GM23338 (cell line): ENCODE measurements around the gene TMEM185A. TPM values are rescaled to one million over a fixed set of nuclear protein-coding genes. Genes with fewer than 3 reads are reported as not detected.
A peak's percentile ranks its signal among the peaks of the same experiment; 100 is the strongest.

Experiments
- ATAC-seq: fragments of 200-7000 bp; cut with Tn5 transposase; 3 replicates; pipeline ENCODE4 v1.9.1; 2020
- DNase-seq: peaks from one replicate; pipeline ENCODE4 v3.0.0-alpha.2; 2015; ENCODE audit warnings: low spot score
- H2AFZ ChIP-seq: fragments of 200-600 bp; sonication (generic); 2 replicates; pipeline ENCODE4 v1.8.0; 2016; ENCODE audit warnings: antibody characterized with exemption, mild to moderate bottlenecking, moderate library complexity
- H3F3A ChIP-seq: fragments of 200-600 bp; sonication (generic); replicated peaks from 2 replicates; pipeline ENCODE4 v1.8.0; 2017; ENCODE audit warnings: antibody characterized with exemption, mixed run types, low read depth
- H3K27ac ChIP-seq: fragments of 200-600 bp; sonication (generic); 2 replicates; pipeline ENCODE4 v1.6.1; 2016; ENCODE audit warnings: low read depth
- H3K27me3 ChIP-seq: fragments of 200-600 bp; sonication (generic); 2 replicates; pipeline ENCODE4 v1.8.0; 2016; ENCODE audit warnings: mild to moderate bottlenecking, mixed run types, moderate library complexity; ENCODE audit not compliant: insufficient read depth
- H3K36me3 ChIP-seq: fragments of 200-600 bp; sonication (generic); 2 replicates; pipeline ENCODE4 v1.8.0; 2016; ENCODE audit warnings: mild to moderate bottlenecking; ENCODE audit not compliant: insufficient read depth
- H3K4me1 ChIP-seq: fragments of 200-600 bp; sonication (generic); 2 replicates; pipeline ENCODE4 v1.8.0; 2016; ENCODE audit warnings: mild to moderate bottlenecking, moderate library complexity; ENCODE audit not compliant: insufficient read depth
- H3K4me2 ChIP-seq: fragments of 200-600 bp; sonication (generic); 2 replicates; pipeline ENCODE4 v1.7.1; 2017; ENCODE audit warnings: mixed run types
- H3K4me3 ChIP-seq: fragments of 200-600 bp; sonication (generic); 2 replicates; pipeline ENCODE4 v1.6.1; 2016; ENCODE audit warnings: mixed run types
- H3K79me2 ChIP-seq: fragments of 200-600 bp; sonication (generic); replicated peaks from 2 replicates; pipeline ENCODE4 v1.8.0; 2017; ENCODE audit warnings: mild to moderate bottlenecking; ENCODE audit not compliant: insufficient read depth
- H3K9me2 ChIP-seq: fragments of 200-600 bp; sonication (generic); 2 replicates; pipeline ENCODE4 v1.8.0; 2017; ENCODE audit not compliant: insufficient read depth
- H4K20me1 ChIP-seq: fragments of 200-600 bp; sonication (generic); replicated peaks from 2 replicates; pipeline ENCODE4 v1.8.0; 2017; ENCODE audit warnings: mild to moderate bottlenecking; ENCODE audit not compliant: insufficient read depth
- H3K27ac Mint-ChIP-seq: 2 replicates; pipeline ENCODE4 v1.8.0; 2020; ENCODE audit warnings: inconsistent platforms, mild to moderate bottlenecking, moderate library complexity, mixed read lengths
- H3K27me3 Mint-ChIP-seq: 3 replicates; pipeline ENCODE4 v1.8.0; 2022; ENCODE audit warnings: low read depth, mild to moderate bottlenecking, moderate library complexity, mixed read lengths, inconsistent platforms; ENCODE audit not compliant: insufficient read depth, poor library complexity
- H3K36me3 Mint-ChIP-seq: 3 replicates; pipeline ENCODE4 v1.8.0; 2021; ENCODE audit warnings: low read depth, mild to moderate bottlenecking, inconsistent platforms, moderate library complexity, mixed read lengths
- H3K4me1 Mint-ChIP-seq: 3 replicates; pipeline ENCODE4 v1.8.0; 2020; ENCODE audit warnings: mild to moderate bottlenecking, inconsistent platforms, mixed read lengths
- H3K4me3 Mint-ChIP-seq: 3 replicates; pipeline ENCODE4 v1.8.0; 2021; ENCODE audit warnings: moderate library complexity, mild to moderate bottlenecking, inconsistent platforms, mixed read lengths
- H3K9me3 Mint-ChIP-seq: 3 replicates; pipeline ENCODE4 v1.8.0; 2020; ENCODE audit warnings: moderate library complexity, mild to moderate bottlenecking, inconsistent platforms, mixed read lengths
- CREB1 ChIP-seq: fragments of 250-450 bp; sonication (Bioruptor Pico); IDR thresholded peaks from 2 replicates; pipeline ENCODE4 v1.5.0; 2020; ENCODE audit warnings: low read depth, mild to moderate bottlenecking, moderate library complexity
- CTCF ChIP-seq, 2 experiments: fragments of 200-600 bp in 1 of 2; sonication (generic) in 1 of 2; conservative IDR thresholded peaks; 2 replicates each; pipeline versions ENCODE4 v1.5.1 to v1.6.1; 2016 to 2017; ENCODE audit warnings: antibody characterized with exemption in 2 of 2, low read depth in 2 of 2, mild to moderate bottlenecking in 2 of 2, moderate library complexity in 1 of 2
- ETS1 ChIP-seq: IDR thresholded peaks from 2 replicates; pipeline ENCODE4 v1.6.1; 2016; ENCODE audit warnings: antibody characterized with exemption
- EZH2 ChIP-seq: fragments of 200-600 bp; sonication (generic); IDR thresholded peaks from one replicate; pipeline ENCODE4 v1.8.0; 2017; ENCODE audit warnings: antibody characterized with exemption, mild to moderate bottlenecking, low read depth; ENCODE audit not compliant: unreplicated experiment
- EZH2phosphoT487 ChIP-seq: fragments of 200-600 bp; sonication (generic); IDR thresholded peaks from one replicate; pipeline ENCODE4 v1.8.1; 2018; ENCODE audit warnings: antibody characterized with exemption; ENCODE audit not compliant: unreplicated experiment
- JUNB ChIP-seq: IDR thresholded peaks from one replicate; pipeline ENCODE4 v1.6.1; 2016; ENCODE audit warnings: antibody characterized with exemption; ENCODE audit not compliant: unreplicated experiment
- NANOG ChIP-seq: IDR thresholded peaks from 2 replicates; pipeline ENCODE4 v1.6.1; 2016; ENCODE audit warnings: antibody characterized with exemption, borderline replicate concordance
- POLR2AphosphoS5 ChIP-seq: IDR thresholded peaks from 2 replicates; pipeline ENCODE4 v1.6.1; 2016; ENCODE audit warnings: antibody characterized with exemption, low read depth
- STAT1 ChIP-seq: IDR thresholded peaks from one replicate; pipeline ENCODE4 v1.6.1; 2016; ENCODE audit warnings: antibody characterized with exemption; ENCODE audit not compliant: unreplicated experiment
- ZNF114 ChIP-seq: fragments of 250-450 bp; sonication (Bioruptor Pico); IDR thresholded peaks from 2 replicates; pipeline ENCODE4 v1.5.0; 2020; ENCODE audit warnings: mild to moderate bottlenecking, moderate library complexity
- ZNF331 ChIP-seq: fragments of 250-450 bp; sonication (Bioruptor Pico); IDR thresholded peaks from 2 replicates; pipeline ENCODE4 v1.5.0; 2020; ENCODE audit warnings: low read depth, mild to moderate bottlenecking, moderate library complexity
- polyA plus RNA-seq: library from polyadenylated mRNA; unstranded; fragments of >200 nt; fragmentation: Nextera tagmentation; extraction: Ambion mirVana; gene quantifications from 2 replicates; pipeline ENCODE4 v1.2.1, GENCODE V29; 2016
- total RNA-seq: library from RNA; depleted of rRNA; stranded (reverse); fragments of >200 nt; shearing (Covaris generic); gene quantifications from 2 replicates; pipeline ENCODE4 v1.2.3, GENCODE V29; 2014
- TF ChIP-seq, protein P1 (sequence below): fragments of 250-450 bp; sonication (Bioruptor Pico); IDR thresholded peaks from 2 replicates; pipeline ENCODE4 v1.5.0; 2020; ENCODE audit warnings: mild to moderate bottlenecking, moderate library complexity
- TF ChIP-seq, protein P2 (sequence below): IDR thresholded peaks from one replicate; pipeline ENCODE4 v1.6.1; 2018; ENCODE audit warnings: antibody characterized with exemption; ENCODE audit not compliant: unreplicated experiment

Gene TMEM185A
- total and polyA plus RNA-seq, 2 experiments from 2014 or later: 9.3 to 16.7 TPM

DNA sequence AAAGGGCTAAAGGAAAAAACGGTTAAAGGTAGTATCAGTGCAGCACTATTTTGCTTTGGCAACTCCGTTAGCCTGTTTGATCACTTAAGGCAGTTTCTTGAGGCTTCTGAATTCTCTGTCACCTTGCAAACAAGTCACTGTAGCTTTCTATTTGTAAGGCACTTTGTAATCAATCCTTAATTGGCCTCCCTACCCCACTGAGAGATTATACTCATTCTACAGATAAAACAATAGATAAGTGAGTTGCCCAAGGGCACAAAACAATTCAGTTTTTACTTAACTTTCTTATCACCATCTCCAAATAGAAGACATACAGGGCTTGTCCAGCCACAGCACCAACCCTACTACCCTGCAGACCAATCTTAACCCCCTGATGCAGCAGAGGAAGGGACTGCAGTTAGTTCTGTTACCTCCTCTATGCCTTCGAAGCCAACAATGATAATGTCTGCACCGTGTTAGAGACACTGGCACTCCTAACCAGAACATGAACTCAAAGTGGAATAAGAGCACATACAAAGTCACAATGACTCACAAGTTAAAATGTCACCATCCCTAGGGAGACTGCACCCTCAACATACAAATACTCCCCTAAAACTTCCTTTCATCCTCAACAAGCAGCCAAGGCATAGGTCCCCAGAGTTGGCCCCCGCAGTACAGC is 1.7 kb downstream of the TMEM185A start:
- H3K4me3 ChIP-seq: peak overlapping the region; percentile 65; the same call in 1 of the 2 replicates
- peaks cover 48% of the 10 kb centered on the region for H3K79me2 ChIP-seq
- H3K4me1 Mint-ChIP-seq: peaks cover 40% of the 10 kb centered on the region
- peaks cover 17% of the 10 kb centered on the region; the same call in 1 of the 2 replicates for H3K4me1 ChIP-seq
- H3K9me2 ChIP-seq: no peaks in the 10 kb centered on the region
- H2AFZ ChIP-seq: no peak overlapping the region
- H3K27me3 Mint-ChIP-seq: peaks cover 10% of the 10 kb centered on the region
- H3K27me3 ChIP-seq: peaks cover 11% of the 10 kb centered on the region
- H3K27ac ChIP-seq: no peak overlapping the region
- H3F3A ChIP-seq: no peaks in the 10 kb centered on the region
- no peaks in the 10 kb centered on the region; the same call in 2 of the 3 replicates for H3K9me3 Mint-ChIP-seq
- no peak overlapping the region for H3K27ac Mint-ChIP-seq
- H3K36me3 ChIP-seq: no peaks in the 10 kb centered on the region
- H3K4me3 Mint-ChIP-seq: peak overlapping the region; percentile 94
- TF ChIP-seq EZH2 (no peak), CTCF (conservative IDR thresholded peaks at IDR 0.05; ENCODE audit: low read depth in 2 of 2) (no peak), ETS1 (no peak), JUNB (no peak), ZNF114 (CRISPR knock-in tag) (no peak), ZNF331 (no peak), CREB1 (CRISPR knock-in tag) (no peak), POLR2AphosphoS5 (no peak), STAT1 (no peak), EZH2phosphoT487 (no peak), NANOG (no peak)
- TF ChIP-seq, protein P1, sequence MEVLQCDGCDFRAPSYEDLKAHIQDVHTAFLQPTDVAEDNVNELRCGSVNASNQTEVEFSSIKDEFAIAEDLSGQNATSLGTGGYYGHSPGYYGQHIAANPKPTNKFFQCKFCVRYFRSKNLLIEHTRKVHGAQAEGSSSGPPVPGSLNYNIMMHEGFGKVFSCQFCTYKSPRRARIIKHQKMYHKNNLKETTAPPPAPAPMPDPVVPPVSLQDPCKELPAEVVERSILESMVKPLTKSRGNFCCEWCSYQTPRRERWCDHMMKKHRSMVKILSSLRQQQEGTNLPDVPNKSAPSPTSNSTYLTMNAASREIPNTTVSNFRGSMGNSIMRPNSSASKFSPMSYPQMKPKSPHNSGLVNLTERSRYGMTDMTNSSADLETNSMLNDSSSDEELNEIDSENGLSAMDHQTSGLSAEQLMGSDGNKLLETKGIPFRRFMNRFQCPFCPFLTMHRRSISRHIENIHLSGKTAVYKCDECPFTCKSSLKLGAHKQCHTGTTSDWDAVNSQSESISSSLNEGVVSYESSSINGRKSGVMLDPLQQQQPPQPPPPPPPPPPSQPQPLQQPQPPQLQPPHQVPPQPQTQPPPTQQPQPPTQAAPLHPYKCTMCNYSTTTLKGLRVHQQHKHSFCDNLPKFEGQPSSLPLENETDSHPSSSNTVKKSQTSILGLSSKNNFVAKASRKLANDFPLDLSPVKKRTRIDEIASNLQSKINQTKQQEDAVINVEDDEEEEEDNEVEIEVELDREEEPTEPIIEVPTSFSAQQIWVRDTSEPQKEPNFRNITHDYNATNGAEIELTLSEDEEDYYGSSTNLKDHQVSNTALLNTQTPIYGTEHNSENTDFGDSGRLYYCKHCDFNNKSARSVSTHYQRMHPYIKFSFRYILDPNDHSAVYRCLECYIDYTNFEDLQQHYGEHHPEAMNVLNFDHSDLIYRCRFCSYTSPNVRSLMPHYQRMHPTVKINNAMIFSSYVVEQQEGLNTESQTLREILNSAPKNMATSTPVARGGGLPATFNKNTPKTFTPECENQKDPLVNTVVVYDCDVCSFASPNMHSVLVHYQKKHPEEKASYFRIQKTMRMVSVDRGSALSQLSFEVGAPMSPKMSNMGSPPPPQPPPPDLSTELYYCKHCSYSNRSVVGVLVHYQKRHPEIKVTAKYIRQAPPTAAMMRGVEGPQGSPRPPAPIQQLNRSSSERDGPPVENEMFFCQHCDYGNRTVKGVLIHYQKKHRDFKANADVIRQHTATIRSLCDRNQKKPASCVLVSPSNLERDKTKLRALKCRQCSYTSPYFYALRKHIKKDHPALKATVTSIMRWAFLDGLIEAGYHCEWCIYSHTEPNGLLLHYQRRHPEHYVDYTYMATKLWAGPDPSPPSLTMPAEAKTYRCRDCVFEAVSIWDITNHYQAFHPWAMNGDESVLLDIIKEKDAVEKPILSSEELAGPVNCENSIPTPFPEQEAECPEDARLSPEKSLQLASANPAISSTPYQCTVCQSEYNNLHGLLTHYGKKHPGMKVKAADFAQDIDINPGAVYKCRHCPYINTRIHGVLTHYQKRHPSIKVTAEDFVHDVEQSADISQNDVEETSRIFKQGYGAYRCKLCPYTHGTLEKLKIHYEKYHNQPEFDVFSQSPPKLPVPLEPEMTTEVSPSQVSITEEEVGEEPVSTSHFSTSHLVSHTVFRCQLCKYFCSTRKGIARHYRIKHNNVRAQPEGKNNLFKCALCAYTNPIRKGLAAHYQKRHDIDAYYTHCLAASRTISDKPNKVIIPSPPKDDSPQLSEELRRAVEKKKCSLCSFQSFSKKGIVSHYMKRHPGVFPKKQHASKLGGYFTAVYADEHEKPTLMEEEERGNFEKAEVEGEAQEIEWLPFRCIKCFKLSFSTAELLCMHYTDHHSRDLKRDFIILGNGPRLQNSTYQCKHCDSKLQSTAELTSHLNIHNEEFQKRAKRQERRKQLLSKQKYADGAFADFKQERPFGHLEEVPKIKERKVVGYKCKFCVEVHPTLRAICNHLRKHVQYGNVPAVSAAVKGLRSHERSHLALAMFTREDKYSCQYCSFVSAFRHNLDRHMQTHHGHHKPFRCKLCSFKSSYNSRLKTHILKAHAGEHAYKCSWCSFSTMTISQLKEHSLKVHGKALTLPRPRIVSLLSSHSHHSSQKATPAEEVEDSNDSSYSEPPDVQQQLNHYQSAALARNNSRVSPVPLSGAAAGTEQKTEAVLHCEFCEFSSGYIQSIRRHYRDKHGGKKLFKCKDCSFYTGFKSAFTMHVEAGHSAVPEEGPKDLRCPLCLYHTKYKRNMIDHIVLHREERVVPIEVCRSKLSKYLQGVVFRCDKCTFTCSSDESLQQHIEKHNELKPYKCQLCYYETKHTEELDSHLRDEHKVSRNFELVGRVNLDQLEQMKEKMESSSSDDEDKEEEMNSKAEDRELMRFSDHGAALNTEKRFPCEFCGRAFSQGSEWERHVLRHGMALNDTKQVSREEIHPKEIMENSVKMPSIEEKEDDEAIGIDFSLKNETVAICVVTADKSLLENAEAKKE: no peak
- TF ChIP-seq, protein P2, sequence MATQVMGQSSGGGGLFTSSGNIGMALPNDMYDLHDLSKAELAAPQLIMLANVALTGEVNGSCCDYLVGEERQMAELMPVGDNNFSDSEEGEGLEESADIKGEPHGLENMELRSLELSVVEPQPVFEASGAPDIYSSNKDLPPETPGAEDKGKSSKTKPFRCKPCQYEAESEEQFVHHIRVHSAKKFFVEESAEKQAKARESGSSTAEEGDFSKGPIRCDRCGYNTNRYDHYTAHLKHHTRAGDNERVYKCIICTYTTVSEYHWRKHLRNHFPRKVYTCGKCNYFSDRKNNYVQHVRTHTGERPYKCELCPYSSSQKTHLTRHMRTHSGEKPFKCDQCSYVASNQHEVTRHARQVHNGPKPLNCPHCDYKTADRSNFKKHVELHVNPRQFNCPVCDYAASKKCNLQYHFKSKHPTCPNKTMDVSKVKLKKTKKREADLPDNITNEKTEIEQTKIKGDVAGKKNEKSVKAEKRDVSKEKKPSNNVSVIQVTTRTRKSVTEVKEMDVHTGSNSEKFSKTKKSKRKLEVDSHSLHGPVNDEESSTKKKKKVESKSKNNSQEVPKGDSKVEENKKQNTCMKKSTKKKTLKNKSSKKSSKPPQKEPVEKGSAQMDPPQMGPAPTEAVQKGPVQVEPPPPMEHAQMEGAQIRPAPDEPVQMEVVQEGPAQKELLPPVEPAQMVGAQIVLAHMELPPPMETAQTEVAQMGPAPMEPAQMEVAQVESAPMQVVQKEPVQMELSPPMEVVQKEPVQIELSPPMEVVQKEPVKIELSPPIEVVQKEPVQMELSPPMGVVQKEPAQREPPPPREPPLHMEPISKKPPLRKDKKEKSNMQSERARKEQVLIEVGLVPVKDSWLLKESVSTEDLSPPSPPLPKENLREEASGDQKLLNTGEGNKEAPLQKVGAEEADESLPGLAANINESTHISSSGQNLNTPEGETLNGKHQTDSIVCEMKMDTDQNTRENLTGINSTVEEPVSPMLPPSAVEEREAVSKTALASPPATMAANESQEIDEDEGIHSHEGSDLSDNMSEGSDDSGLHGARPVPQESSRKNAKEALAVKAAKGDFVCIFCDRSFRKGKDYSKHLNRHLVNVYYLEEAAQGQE: no peak
- no peak for DNase-seq
- H3K36me3 Mint-ChIP-seq: no peaks in the 10 kb centered on the region
- 0 out of 2 replicates have a peak, but pooled peaks cover 6% of the 10 kb centered on the region for H4K20me1 ChIP-seq
- H3K4me2 ChIP-seq: peak overlapping the region; percentile 86
- ATAC-seq: no peak
